K562 (cell line): Measurements from ENCODE around the gene LILRA5. TPM values are rescaled to one million over a fixed set of nuclear protein-coding genes. Genes with fewer than 3 reads are reported as not detected.

ENCODE experiments used
- ADNP ChIP-seq: fragments of 200-800 bp; sonication (Bioruptor generic); IDR thresholded peaks from 2 replicates; pipeline ENCODE4 v1.6.1; 2016; ENCODE audit warnings: missing genetic modification characterization, missing compliant biosample characterization
- CBFA2T2 ChIP-seq: fragments of 450-650 bp; conservative IDR thresholded peaks from 2 replicates; pipeline ENCODE4 v1.6.1; 2017; ENCODE audit warnings: mild to moderate bottlenecking
- CHD1 ChIP-seq: fragments of 200-600 bp; sonication (generic); IDR thresholded peaks from one replicate; pipeline ENCODE4 v1.6.1; 2012; ENCODE audit warnings: mild to moderate bottlenecking, moderate library complexity, low read length, inconsistent platforms
- CXXC5 ChIP-seq: fragments of 250-450 bp; sonication (Bioruptor Pico); IDR thresholded peaks from 2 replicates; pipeline ENCODE4 v1.8.0; 2022; ENCODE audit warnings: inconsistent platforms, mild to moderate bottlenecking, moderate library complexity
- ETV5 ChIP-seq: sonication (generic); formaldehyde crosslinking; IDR thresholded peaks from 2 replicates; pipeline ENCODE4 v1.4.0; 2020; ENCODE audit warnings: low read depth, mild to moderate bottlenecking, missing genetic modification reagents
- KLF1 ChIP-seq: fragments of 450-650 bp; IDR thresholded peaks from 2 replicates; pipeline ENCODE4 v1.6.1; 2016; ENCODE audit warnings: missing genetic modification characterization, missing compliant biosample characterization
- LEF1 ChIP-seq: fragments of 450-650 bp; IDR thresholded peaks from 2 replicates; pipeline ENCODE4 v1.6.1; 2016; ENCODE audit warnings: mild to moderate bottlenecking
- TAL1 ChIP-seq: fragments of 450-650 bp; IDR thresholded peaks from 2 replicates; pipeline ENCODE4 v1.6.1; 2016; ENCODE audit warnings: mild to moderate bottlenecking
- ZNF239 ChIP-seq: fragments of 250-450 bp; sonication (Bioruptor Pico); IDR thresholded peaks from 2 replicates; pipeline ENCODE4 v1.4.0; 2020; ENCODE audit warnings: mild to moderate bottlenecking
- polyA plus RNA-seq, 8 experiments: library from polyadenylated mRNA; depleted of rRNA in 4 of 8; stranded (reverse) in 5 of 8; unstranded in 3 of 8; fragments of >200 nt; fragmentation: Nextera tagmentation in 2 of 8; fragmentation: Illumina TruSeq in 1 of 8; extraction: Ambion mirVana in 2 of 8; extraction: Trizol in 1 of 8; gene quantifications; 2 replicates each; pipeline versions ENCODE4 v1.2.1 to v1.2.3, GENCODE V29; 2011 to 2014; ENCODE audit warnings: inconsistent platforms in 1 of 8, missing spikeins in 1 of 8
- total RNA-seq, 7 experiments: library from RNA; depleted of rRNA in 6 of 7; stranded (reverse); fragments of >200 nt in 6 of 7; fragmentation: Illumina TruSeq in 2 of 7; extraction: Trizol in 2 of 7; gene quantifications; 2 replicates each; pipeline versions ENCODE4 v1.2.1 to v1.2.3, GENCODE V29; 2011 to 2021; ENCODE audit warnings: low replicate concordance in 1 of 7
- TF ChIP-seq, protein P1 (sequence below): fragments of 450-650 bp; IDR thresholded peaks from 2 replicates; pipeline ENCODE4 v1.6.1; 2016; ENCODE audit warnings: low read depth
- TF ChIP-seq, protein P2 (sequence below): fragments of 200-600 bp; sonication (generic); IDR thresholded peaks from one replicate; pipeline ENCODE4 v1.6.1; 2012; ENCODE audit warnings: mild to moderate bottlenecking, low read depth, low read length, inconsistent platforms

The LILRA5 gene
- total and polyA plus RNA-seq, 9 of the 15 experiments (the other 6 are each of a cell fraction or from before 2014, with no cell fraction given) = not detected

DNA sequence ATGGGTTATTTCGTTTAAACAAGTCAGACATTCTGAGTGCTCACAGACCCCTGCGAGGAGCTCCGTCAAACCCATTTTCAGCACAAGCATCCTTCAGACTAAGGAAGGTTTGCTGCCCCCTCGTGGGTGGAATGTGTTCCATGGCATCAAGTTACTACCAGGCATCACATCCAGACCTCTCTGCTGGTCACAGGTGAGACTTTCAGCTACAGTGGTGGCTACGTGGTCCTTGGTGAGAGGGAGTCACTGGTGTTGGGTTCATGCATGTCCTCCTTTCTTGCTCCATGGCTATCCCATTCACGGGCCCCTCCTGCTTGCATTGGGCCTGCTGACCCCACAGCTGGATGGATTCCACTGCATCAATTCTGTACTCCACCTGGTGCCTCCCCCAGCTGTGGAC is 46.8 kb downstream of the LILRA5 start (continued):
- TF ChIP-seq, protein P1, sequence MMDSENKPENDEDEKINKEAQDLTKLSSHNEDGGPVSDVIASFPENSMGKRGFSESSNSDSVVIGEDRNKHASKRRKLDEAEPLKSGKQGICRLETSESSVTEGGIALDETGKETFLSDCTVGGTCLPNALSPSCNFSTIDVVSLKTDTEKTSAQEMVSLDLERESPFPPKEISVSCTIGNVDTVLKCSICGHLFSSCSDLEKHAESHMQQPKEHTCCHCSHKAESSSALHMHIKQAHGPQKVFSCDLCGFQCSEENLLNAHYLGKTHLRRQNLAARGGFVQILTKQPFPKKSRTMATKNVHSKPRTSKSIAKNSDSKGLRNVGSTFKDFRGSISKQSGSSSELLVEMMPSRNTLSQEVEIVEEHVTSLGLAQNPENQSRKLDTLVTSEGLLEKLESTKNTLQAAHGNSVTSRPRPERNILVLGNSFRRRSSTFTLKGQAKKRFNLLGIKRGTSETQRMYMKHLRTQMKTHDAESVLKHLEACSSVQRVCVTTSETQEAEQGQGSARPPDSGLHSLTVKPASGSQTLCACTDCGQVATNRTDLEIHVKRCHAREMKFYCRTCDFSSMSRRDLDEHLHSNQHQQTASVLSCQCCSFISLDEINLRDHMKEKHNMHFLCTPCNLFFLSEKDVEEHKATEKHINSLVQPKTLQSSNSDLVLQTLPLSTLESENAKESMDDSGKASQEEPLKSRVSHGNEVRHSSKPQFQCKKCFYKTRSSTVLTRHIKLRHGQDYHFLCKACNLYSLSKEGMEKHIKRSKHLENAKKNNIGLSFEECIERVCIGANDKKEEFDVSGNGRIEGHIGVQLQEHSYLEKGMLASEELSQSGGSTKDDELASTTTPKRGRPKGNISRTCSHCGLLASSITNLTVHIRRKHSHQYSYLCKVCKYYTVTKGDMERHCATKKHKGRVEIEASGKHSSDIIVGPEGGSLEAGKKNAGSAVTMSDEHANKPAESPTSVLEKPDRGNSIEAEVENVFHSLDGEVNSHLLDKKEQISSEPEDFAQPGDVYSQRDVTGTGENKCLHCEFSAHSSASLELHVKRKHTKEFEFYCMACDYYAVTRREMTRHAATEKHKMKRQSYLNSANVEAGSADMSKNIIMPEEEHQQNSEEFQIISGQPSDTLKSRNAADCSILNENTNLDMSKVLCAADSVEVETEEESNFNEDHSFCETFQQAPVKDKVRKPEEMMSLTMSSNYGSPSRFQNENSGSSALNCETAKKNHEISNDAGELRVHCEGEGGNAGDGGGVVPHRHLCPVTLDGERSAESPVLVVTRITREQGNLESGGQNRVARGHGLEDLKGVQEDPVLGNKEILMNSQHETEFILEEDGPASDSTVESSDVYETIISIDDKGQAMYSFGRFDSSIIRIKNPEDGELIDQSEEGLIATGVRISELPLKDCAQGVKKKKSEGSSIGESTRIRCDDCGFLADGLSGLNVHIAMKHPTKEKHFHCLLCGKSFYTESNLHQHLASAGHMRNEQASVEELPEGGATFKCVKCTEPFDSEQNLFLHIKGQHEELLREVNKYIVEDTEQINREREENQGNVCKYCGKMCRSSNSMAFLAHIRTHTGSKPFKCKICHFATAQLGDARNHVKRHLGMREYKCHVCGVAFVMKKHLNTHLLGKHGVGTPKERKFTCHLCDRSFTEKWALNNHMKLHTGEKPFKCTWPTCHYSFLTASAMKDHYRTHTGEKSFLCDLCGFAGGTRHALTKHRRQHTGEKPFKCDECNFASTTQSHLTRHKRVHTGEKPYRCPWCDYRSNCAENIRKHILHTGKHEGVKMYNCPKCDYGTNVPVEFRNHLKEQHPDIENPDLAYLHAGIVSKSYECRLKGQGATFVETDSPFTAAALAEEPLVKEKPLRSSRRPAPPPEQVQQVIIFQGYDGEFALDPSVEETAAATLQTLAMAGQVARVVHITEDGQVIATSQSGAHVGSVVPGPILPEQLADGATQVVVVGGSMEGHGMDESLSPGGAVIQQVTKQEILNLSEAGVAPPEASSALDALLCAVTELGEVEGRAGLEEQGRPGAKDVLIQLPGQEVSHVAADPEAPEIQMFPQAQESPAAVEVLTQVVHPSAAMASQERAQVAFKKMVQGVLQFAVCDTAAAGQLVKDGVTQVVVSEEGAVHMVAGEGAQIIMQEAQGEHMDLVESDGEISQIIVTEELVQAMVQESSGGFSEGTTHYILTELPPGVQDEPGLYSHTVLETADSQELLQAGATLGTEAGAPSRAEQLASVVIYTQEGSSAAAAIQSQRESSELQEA = no peak
- TF ChIP-seq CBFA2T2 = no peak
- TF ChIP-seq CXXC5 (CRISPR knock-in tag) = no peak
- no peak for TF ChIP-seq CHD1
- TF ChIP-seq ETV5 (CRISPR knock-in tag) = no peak
- no peak for TF ChIP-seq TAL1
- TF ChIP-seq, protein P2, sequence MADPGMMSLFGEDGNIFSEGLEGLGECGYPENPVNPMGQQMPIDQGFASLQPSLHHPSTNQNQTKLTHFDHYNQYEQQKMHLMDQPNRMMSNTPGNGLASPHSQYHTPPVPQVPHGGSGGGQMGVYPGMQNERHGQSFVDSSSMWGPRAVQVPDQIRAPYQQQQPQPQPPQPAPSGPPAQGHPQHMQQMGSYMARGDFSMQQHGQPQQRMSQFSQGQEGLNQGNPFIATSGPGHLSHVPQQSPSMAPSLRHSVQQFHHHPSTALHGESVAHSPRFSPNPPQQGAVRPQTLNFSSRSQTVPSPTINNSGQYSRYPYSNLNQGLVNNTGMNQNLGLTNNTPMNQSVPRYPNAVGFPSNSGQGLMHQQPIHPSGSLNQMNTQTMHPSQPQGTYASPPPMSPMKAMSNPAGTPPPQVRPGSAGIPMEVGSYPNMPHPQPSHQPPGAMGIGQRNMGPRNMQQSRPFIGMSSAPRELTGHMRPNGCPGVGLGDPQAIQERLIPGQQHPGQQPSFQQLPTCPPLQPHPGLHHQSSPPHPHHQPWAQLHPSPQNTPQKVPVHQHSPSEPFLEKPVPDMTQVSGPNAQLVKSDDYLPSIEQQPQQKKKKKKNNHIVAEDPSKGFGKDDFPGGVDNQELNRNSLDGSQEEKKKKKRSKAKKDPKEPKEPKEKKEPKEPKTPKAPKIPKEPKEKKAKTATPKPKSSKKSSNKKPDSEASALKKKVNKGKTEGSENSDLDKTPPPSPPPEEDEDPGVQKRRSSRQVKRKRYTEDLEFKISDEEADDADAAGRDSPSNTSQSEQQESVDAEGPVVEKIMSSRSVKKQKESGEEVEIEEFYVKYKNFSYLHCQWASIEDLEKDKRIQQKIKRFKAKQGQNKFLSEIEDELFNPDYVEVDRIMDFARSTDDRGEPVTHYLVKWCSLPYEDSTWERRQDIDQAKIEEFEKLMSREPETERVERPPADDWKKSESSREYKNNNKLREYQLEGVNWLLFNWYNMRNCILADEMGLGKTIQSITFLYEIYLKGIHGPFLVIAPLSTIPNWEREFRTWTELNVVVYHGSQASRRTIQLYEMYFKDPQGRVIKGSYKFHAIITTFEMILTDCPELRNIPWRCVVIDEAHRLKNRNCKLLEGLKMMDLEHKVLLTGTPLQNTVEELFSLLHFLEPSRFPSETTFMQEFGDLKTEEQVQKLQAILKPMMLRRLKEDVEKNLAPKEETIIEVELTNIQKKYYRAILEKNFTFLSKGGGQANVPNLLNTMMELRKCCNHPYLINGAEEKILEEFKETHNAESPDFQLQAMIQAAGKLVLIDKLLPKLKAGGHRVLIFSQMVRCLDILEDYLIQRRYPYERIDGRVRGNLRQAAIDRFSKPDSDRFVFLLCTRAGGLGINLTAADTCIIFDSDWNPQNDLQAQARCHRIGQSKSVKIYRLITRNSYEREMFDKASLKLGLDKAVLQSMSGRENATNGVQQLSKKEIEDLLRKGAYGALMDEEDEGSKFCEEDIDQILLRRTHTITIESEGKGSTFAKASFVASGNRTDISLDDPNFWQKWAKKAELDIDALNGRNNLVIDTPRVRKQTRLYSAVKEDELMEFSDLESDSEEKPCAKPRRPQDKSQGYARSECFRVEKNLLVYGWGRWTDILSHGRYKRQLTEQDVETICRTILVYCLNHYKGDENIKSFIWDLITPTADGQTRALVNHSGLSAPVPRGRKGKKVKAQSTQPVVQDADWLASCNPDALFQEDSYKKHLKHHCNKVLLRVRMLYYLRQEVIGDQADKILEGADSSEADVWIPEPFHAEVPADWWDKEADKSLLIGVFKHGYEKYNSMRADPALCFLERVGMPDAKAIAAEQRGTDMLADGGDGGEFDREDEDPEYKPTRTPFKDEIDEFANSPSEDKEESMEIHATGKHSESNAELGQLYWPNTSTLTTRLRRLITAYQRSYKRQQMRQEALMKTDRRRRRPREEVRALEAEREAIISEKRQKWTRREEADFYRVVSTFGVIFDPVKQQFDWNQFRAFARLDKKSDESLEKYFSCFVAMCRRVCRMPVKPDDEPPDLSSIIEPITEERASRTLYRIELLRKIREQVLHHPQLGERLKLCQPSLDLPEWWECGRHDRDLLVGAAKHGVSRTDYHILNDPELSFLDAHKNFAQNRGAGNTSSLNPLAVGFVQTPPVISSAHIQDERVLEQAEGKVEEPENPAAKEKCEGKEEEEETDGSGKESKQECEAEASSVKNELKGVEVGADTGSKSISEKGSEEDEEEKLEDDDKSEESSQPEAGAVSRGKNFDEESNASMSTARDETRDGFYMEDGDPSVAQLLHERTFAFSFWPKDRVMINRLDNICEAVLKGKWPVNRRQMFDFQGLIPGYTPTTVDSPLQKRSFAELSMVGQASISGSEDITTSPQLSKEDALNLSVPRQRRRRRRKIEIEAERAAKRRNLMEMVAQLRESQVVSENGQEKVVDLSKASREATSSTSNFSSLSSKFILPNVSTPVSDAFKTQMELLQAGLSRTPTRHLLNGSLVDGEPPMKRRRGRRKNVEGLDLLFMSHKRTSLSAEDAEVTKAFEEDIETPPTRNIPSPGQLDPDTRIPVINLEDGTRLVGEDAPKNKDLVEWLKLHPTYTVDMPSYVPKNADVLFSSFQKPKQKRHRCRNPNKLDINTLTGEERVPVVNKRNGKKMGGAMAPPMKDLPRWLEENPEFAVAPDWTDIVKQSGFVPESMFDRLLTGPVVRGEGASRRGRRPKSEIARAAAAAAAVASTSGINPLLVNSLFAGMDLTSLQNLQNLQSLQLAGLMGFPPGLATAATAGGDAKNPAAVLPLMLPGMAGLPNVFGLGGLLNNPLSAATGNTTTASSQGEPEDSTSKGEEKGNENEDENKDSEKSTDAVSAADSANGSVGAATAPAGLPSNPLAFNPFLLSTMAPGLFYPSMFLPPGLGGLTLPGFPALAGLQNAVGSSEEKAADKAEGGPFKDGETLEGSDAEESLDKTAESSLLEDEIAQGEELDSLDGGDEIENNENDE = no peak
- TF ChIP-seq KLF1 (tag) = no peak
- TF ChIP-seq LEF1 = no peak
- no peak for TF ChIP-seq ADNP
- TF ChIP-seq ZNF239 (CRISPR knock-in tag) = no peak
